HG03342 (cell line): ENCODE data around the gene ZC3H14.

Experiments
- ATAC-seq: cut with Tn5 transposase; IDR thresholded peaks from one replicate; pipeline ENCODE4 v1.9.1; 2021; ENCODE audit warnings: mild to moderate bottlenecking, moderate library complexity; ENCODE audit not compliant: unreplicated experiment

The ZC3H14 gene

GRCh38 chr14:88605594-88605993, 42.8 kb downstream of the ZC3H14 start:
- ATAC-seq = no peak

- no peak for ATAC-seq
These were observed 45.0 kb downstream of the ZC3H14 start for GRCh38 chr14:88607829-88608228.

GRCh38 chr14:88611878-88612277, 49.0 kb downstream of the ZC3H14 start:
- no peak for ATAC-seq

GRCh38 chr14:88612981-88613380, 50.1 kb downstream of the ZC3H14 start:
- ATAC-seq = no peak

- no peak for ATAC-seq
These were observed 50.7 kb downstream of the ZC3H14 start for GRCh38 chr14:88613552-88614010.

GRCh38 chr14:88614218-88614907, 51.5 kb downstream of the ZC3H14 start:
- peak; percentile 41 for ATAC-seq

GRCh38 chr14:88616697-88617096, 53.9 kb downstream of the ZC3H14 start:
- ATAC-seq = no peak

GRCh38 chr14:88617479-88617878, 54.6 kb downstream of the ZC3H14 start:
- no peak for ATAC-seq

- ATAC-seq = no peak
These were observed 55.6 kb downstream of the ZC3H14 start for GRCh38 chr14:88618476-88618875.

GRCh38 chr14:88621100-88621499, 58.3 kb downstream of the ZC3H14 start:
- no peak for ATAC-seq

GRCh38 chr14:88625671-88626070, 62.8 kb downstream of the ZC3H14 start:
- no peak for ATAC-seq

GRCh38 chr14:88628033-88628432, 65.2 kb downstream of the ZC3H14 start:
- no peak for ATAC-seq

- ATAC-seq = no peak
These were observed 65.6 kb downstream of the ZC3H14 start for GRCh38 chr14:88628462-88628861.

- no peak for ATAC-seq
These were observed 67.7 kb downstream of the ZC3H14 start for GRCh38 chr14:88630565-88630964.

GRCh38 chr14:88631091-88631490, 68.3 kb downstream of the ZC3H14 start:
- ATAC-seq = no peak

- no peak for ATAC-seq
These were observed 69.7 kb downstream of the ZC3H14 start for GRCh38 chr14:88632512-88632911.

- ATAC-seq = no peak
These were observed 76.4 kb downstream of the ZC3H14 start for GRCh38 chr14:88639221-88639620.

- ATAC-seq = no peak
These were observed 97.2 kb downstream of the ZC3H14 start for GRCh38 chr14:88660056-88660455.

- peak; percentile 81 for ATAC-seq
These were observed 104.9 kb downstream of the ZC3H14 start for GRCh38 chr14:88667555-88668273.

GRCh38 chr14:88668448-88669116, 105.7 kb downstream of the ZC3H14 start:
- ATAC-seq = peak; percentile 69

- ATAC-seq = no peak
These were observed 106.5 kb downstream of the ZC3H14 start for GRCh38 chr14:88669346-88669745.
